Left ventricle myocardium superior (tissue), 1 donor: ENCODE data around the gene CFAP107. TPM values are rescaled to one million over a fixed set of nuclear protein-coding genes. Genes with fewer than 3 reads are reported as not detected.
"Not testable (repeated sequence)": the region's sequence is repeated elsewhere in the genome, so short reads cannot be mapped to it uniquely, and the experiment has no call there.

Experiments used
- ATAC-seq: fragments of 200-7000 bp; cut with Tn5 transposase; one replicate; pipeline ENCODE4 v1.9.1; 2020; ENCODE audit warnings: mild to moderate bottlenecking, moderate library complexity
- DNase-seq: peaks from one replicate; pipeline ENCODE4 v3.0.0-alpha.2; 2020
- intact Hi-C: fragments of 100-400 bp; cut with micrococcal nuclease; formaldehyde crosslinking; loops from one replicate; pipeline ENCODE4 v1.11.0; 2022
- long read RNA-seq: library from polyadenylated mRNA; unstranded; transcript quantifications from one replicate; pipeline ENCODE4 v2.0.0, GENCODE V29; 2021
- total RNA-seq: library from RNA; stranded (reverse); fragmentation: NEBNext Ultra II Directional; extraction: Animal tissue kit (Norgen Biotek cat#: 25700); gene quantifications from one replicate; pipeline ENCODE4 v1.2.1, GENCODE V29; 2021
- donor health status: DM: no; HTN: yes; CAD: no; lungs with severe emphysema.

CFAP107 gene, protein sequence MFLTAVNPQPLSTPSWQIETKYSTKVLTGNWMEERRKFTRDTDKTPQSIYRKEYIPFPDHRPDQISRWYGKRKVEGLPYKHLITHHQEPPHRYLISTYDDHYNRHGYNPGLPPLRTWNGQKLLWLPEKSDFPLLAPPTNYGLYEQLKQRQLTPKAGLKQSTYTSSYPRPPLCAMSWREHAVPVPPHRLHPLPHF
- total RNA-seq: not detected
- long read RNA-seq: 0 reads

GRCh38 chr1:12745992-12746323 lies at the start of gene CFAP107:
TSS of gene CFAP107 (plus strand) at chr1:12746200. CDS start at chr1:12746431, 231 bp downstream.
- intact Hi-C loops: no loop called here
- DNase-seq: no peak
- no peak for ATAC-seq

DNA sequence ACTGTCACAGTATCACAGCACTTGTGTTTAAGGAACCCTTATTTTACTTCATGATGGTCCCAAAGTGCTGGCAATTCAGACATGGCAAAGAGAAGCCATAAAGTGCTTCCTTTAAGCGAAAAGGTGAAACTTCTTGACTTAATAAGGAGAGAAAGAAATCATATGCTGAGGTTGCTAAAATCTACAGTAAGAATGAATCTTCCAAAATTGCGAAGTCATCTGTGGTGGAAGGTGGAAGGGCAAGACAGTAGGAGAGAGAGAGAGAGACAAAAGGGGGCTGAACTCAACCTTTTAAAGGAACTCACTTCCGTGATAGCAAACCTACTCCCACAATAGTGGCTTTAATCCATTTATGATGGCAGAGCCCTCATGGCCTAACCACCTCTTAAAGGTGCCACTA lies 49.3 kb upstream of the CFAP107 start:
- intact Hi-C loops: no loop called here
- ATAC-seq: no peak

GRCh38 chr1:12697397-12697796 lies 48.6 kb upstream of the CFAP107 start:
- intact Hi-C loops: no loop called here
- ATAC-seq (no peak), DNase-seq (no peak)

More for the DNA sequence above, 49.3 kb upstream of the CFAP107 start:
- no peak for DNase-seq

GRCh38 chr1:12703821-12704451 lies 42.1 kb upstream of the CFAP107 start:
- ATAC-seq (no peak), DNase-seq (no peak)
- intact Hi-C loops: no loop called here

GRCh38 chr1:12706061-12706460 lies 39.9 kb upstream of the CFAP107 start:
- ATAC-seq (no peak), DNase-seq (no peak)
- intact Hi-C loops: no loop called here

- intact Hi-C loops: no loop called here
- DNase-seq (no peak), ATAC-seq (no peak)
Measured at GRCh38 chr1:12708396-12709090, 37.5 kb upstream of the CFAP107 start.

DNA sequence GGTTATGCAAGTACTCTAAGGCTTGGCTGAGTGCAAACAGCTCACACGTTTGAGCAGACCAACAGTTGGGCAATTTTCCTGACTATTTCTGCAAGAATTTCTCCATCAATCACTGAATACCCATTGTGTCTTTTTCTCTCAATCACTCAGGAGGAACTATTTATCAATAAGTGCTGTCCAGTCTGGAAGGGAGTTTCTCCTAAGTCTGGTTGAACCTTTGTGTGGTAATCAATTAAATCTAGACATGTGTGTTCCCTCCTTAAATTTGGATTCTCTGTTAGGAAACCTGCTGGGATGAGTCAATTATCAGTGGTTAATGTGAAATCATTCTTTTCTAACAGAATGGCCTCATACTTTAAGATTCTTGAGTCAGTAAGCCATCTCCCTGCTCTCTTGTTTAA lies 36.9 kb upstream of the CFAP107 start:
- ATAC-seq: no peak
- intact Hi-C loops: no loop called here
- no peak for DNase-seq

DNA sequence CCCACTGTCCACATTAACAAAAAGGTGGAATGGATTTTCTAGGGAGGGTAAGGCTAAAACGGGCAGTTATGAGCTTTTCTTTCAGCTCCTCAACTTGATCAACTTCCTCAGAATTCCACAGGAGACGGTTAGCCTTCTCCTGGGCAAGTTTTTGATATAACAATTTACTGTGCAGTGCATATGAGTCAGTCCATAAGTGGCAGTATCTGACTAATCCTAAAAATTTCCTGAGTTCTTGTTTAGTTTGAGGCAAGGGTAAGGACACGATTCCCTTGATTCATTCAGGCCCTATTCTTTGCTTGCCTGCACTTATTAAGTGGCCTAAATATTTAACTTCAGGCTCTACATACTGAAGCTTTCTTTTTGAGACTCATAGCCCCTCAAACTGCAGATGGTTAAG lies 36.3 kb upstream of the CFAP107 start:
- no peak for DNase-seq
- intact Hi-C loops: no loop called here
- ATAC-seq: no peak

DNA sequence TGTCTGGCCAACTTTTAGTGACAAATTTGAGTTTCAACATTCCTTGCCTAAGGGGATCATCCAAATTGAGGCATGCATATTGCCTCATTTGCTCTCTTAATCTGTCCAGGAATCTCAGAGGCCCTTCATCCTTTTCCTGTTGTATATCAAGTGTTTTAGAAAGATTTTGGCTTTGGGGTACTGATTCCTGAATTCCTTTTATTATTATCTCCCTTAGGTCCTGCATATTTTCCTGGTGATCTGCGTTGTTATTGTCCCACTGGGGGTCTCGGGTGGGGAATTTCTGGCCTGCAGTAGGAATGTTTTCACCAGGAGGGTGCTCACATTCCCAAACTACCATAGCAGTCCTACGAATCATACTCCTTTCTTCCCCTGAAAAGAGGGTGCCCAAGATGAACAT lies 34.5 kb upstream of the CFAP107 start:
- ATAC-seq (no peak), DNase-seq (no peak)
- intact Hi-C loops: no loop called here

- intact Hi-C loops: no loop called here
- ATAC-seq: no peak
- DNase-seq: no peak
Measured at GRCh38 chr1:12712076-12712475, 33.9 kb upstream of the CFAP107 start.

DNA sequence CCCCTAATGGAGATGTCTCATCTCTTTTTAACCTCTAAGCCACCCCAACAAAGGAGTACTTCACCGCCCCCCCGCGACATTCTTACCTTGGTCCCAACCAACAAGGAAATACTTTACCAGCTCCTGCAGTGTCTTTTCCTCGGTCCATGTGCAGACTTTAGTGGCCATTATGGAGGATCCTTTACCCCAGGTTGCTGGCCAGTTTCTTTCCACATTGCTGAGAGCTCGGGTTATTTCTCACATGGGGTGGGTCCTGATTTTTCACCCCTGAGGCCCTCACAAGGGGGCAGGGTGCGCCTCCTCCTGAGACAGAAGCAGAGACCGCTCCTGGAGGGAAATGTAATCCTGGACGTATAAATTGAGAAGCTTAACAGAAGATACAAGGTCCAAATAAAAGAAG lies 33.1 kb upstream of the CFAP107 start:
- intact Hi-C loops: no loop called here
- ATAC-seq (no peak), DNase-seq (no peak)

DNA sequence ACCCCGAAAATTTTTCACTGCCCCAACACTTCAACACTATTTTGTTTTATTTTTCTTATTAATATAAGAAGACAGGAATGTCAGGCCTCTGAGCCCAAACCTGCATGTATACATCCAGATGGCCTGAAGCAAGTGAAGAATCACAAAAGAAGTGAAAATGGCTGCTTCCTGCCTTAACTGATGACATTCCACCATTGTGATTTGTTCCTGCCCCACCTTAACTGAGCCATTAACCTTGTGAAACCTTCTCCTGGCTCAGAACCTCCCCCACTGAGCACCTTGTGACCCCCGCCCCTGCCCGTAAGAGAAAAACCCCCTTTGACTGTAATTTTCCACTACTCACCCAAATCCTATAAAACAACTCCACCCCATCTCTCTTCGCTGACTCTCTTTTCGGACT lies 32.3 kb upstream of the CFAP107 start:
- intact Hi-C loops, ATAC-seq, DNase-seq: not testable (repeated sequence)

DNA sequence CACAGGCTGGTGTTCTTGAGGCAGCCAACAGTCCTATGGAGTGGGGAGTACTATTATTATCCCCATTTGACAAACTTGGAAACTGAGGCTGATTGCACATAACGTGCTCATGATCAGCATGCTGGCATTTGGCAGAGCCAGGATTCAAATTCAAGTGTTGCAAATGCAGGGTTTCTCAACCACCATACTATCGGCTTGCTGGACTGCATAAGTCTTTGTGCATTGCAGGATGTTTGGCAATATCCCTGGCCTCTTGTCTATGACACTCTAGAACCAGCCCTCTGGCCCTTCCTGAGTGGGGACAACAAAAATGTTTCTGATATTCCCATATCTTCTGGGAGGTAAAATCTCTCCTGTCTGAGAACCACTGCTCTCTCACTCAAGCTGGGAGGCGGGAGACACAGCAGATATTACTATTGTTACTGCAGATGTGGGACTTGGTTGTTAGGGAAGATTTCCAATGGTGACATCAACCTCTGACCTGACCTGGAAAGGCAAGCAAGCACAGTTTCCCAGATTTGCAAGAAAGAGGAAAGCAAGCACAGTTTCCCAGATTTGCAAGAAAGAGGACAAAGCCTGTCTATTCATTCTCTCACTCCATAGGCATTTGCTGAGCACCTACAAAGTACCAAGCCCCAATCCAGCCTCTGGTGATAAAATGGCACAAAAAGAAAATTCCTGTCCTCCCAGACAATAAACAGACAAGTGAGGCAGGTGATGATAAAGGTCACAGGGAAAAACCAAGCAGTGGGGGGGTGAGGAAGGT lies 31.1 kb upstream of the CFAP107 start:
- no peak for DNase-seq
- no peak for ATAC-seq
- intact Hi-C loops: no loop called here

- ATAC-seq (no peak), DNase-seq (no peak)
- intact Hi-C loops: no loop called here
Measured at GRCh38 chr1:12715896-12716437, 30.0 kb upstream of the CFAP107 start, which contains the start of gene AADACL3. TSS of gene AADACL3 (plus strand) at chr1:12716110. CDS start at chr1:12716177, 67 bp downstream.

GRCh38 chr1:12717301-12717838 lies 28.6 kb upstream of the CFAP107 start:
- ATAC-seq (no peak), DNase-seq (no peak)
- intact Hi-C loops: no loop called here

DNA sequence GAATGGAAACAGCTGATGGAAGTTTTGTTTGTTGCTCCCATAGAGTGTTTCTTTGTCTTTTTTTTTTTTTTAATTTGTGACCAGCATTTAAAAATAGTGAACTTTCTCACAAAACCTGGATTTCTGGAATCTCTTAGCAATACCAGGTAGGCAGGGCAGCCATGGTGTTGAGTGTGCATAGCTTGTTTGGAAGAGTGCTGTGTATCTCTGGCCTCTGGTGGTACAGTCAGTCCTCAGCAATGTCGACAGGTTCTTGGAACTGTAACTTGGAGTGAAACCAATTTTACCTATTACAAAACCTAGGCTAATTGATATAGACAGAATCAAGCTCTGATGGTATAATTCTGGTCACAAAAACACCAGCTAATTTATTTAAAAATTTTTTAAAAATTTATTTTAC lies 23.4 kb upstream of the CFAP107 start:
- intact Hi-C loops: no loop called here
- ATAC-seq: peak; percentile 59
- DNase-seq: no peak

- DNase-seq (no peak), ATAC-seq (no peak)
- intact Hi-C loops: no loop called here
Measured at GRCh38 chr1:12728391-12728790, 17.6 kb upstream of the CFAP107 start.

DNA sequence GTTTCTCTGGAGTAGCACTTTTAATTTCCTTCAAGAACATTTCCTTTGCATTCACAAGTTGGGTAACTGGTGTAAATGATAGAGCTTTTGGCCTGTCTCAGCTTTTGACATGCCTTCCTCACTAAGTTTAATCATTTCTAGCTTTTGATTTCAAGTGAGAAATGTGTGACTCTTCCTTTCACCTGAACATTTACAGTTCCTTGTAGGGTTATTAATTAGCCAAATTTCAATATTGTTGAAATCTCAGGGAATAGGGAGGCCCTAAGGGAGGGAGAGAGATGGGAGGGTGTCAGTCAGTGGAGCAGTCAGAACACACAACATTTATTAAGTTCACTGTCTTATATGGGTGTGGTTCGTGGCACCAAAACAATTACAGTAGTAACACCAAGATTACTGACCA lies 15.8 kb upstream of the CFAP107 start:
- intact Hi-C loops: no loop called here
- no peak for DNase-seq
- ATAC-seq: no peak

DNA sequence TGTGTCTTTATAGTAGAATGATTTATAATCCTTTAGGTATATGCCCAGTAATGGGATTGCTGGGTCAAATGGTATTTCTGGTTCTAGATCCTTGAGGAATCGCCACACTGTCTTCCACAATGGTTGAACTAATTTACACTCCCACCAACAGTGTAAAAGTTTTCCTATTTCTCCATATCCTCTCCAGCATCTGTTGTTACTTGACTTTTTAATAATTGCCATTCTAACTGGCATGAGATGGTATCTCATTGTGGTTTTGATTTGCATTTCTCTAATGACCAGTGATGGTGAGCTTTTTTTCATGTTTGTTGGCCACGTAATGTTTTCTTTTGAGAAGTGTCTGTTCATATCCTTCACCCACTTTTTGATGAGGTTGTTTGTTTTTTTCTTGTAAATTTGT lies 14.9 kb upstream of the CFAP107 start:
- DNase-seq, intact Hi-C loops, ATAC-seq: not testable (repeated sequence)
